LNCAP (cell line): ENCODE results near the gene OTOG.

Source experiments
- CTCF ChIP-seq: fragments of 450-650 bp; IDR thresholded peaks from 2 replicates; pipeline ENCODE4 v1.5.1; 2017; ENCODE audit warnings: mild to moderate bottlenecking

Gene OTOG

DNA sequence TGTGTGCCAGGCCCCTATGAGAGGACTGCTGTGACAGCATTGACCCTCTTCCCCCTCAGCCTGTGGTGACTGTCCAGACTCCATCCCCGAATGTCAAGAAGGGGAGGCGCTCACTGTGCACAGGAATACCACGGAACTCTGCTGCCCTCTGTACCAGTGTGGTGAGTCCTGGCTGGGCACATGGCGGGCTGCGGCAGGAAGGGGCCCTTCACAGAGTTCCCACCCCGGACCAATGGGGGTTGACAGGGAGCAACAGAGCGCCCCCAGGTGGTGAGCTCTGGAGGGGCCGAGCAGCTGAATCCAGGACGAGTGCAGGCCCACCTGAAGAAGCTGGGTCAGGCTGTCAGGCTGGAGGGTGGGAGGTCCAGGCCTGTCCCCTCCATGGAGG, 88.5 kb downstream of the OTOG start:
- peak; percentile 24; the same call in 1 of the 2 replicates for TF ChIP-seq CTCF

DNA sequence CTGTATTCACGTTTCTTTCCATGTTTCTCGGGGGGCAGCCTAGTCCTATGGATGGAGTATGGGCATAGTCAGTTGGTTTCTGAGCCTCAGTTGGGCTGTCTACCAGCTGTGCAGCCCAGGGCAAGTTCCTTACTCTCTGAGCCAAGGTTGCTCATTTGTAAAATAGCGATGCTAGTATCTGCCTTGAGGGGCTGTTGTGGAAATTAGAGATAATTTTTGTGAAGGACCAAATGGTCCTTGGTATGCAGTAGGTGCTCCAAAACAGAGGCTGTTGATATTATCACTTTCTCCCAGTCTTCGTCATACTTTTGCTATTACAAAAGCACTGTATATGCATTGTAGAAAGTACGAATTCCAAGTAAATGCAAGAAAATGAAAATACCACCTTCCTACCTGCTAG, 89.7 kb downstream of the OTOG start:
- no peak for TF ChIP-seq CTCF

- TF ChIP-seq CTCF, result no peak
These were observed 90.8 kb downstream of the OTOG start for GRCh38 chr11:17637901-17638300.

- TF ChIP-seq CTCF, result no peak
These were observed 91.3 kb downstream of the OTOG start for GRCh38 chr11:17638311-17638710.

DNA sequence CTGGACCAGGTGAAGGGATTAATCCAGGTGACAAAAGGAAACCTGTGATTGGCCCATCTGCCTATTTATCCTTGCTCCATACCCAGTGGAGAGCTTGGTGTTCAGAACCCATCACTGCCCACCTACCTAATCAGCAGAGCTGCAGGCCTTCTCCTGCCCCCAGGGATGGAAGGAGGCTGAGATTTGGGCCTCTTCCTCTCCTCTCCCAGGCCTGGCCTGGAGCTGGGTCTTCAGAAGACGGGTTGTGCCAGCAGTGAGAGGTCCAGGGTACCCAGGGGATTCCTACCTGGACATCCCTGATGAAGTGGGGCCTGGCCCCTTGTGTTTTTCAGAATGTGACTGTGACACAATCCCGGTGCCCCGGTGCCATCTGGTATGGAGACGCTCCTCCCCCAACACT, 92.0 kb downstream of the OTOG start:
- no peak for TF ChIP-seq CTCF

GRCh38 chr11:17639781-17640180, 92.7 kb downstream of the OTOG start:
- TF ChIP-seq CTCF, result no peak

GRCh38 chr11:17640493-17641164, 93.6 kb downstream of the OTOG start:
- TF ChIP-seq CTCF, result no peak

DNA sequence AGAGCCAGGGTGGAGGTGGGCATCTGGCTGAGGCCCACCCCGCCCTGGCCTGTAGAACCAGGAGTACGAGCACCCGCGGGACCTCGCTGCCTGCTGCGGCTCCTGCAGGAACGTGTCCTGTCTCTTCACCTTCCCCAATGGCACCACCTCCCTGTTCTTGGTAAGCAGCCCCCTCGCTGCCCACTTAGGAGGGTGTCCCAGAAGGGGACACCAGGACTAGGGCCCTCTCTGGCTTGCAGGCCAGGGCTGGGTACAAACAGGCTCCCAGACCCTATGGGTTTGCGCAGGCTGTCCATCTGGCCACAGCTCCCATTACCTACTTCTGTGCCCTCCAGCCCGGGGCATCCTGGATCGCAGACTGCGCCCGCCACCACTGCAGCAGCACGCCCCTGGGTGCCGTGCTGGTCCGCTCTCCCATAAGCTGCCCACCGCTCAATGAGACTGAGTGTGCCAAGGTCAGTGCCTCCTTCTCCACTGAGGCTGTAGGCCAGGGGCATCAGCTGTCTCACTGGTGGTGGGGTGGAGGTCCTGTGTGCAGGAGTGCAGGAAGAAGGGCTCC, 94.8 kb downstream of the OTOG start:
- no peak for TF ChIP-seq CTCF
